WERI-Rb-1 (cell line): ENCODE results near the gene SBF1.

Source experiments
- DNase-seq: peaks from one replicate; pipeline ENCODE4 v3.0.0-alpha.2; 2020
- H3K27ac ChIP-seq: fragments of 250-450 bp; sonication (Bioruptor Pico); 2 replicates; pipeline ENCODE4 v1.5.1; 2020; ENCODE audit warnings: mild to moderate bottlenecking, moderate library complexity
- H3K27me3 ChIP-seq: fragments of 250-450 bp; sonication (Bioruptor Pico); 2 replicates; pipeline ENCODE4 v1.5.1; 2021; ENCODE audit warnings: mild to moderate bottlenecking, low read depth, moderate library complexity; ENCODE audit not compliant: insufficient read depth, severe bottlenecking
- H3K36me3 ChIP-seq: fragments of 250-450 bp; sonication (Bioruptor Pico); 2 replicates; pipeline ENCODE4 v1.5.1; 2020; ENCODE audit warnings: mild to moderate bottlenecking, moderate library complexity
- H3K4me3 ChIP-seq: 2 replicates; pipeline ENCODE4 v1.5.1; 2011; ENCODE audit warnings: low read depth, mild to moderate bottlenecking, control low read depth, low read length
- H3K9me3 ChIP-seq: fragments of 250-450 bp; sonication (Bioruptor Pico); 2 replicates; pipeline ENCODE4 v1.5.1; 2021; ENCODE audit warnings: mild to moderate bottlenecking, moderate library complexity; ENCODE audit not compliant: severe bottlenecking
- TF ChIP-seq, protein P1 (sequence below): IDR thresholded peaks from 2 replicates; pipeline ENCODE4 v1.5.1; 2011; ENCODE audit warnings: low read depth, mild to moderate bottlenecking, control low read depth, inconsistent platforms, low read length

SBF1 gene

GRCh38 chr22:50474710-50475651 lies at the start of gene SBF1:
TSS of gene SBF1 (minus strand) at chr22:50475035. CDS start at chr22:50474840, 195 bp downstream.
- Histone ChIP-seq H3K36me3 (peaks cover 3% of the 10 kb centered on the region; the same call in 1 of the 2 replicates), H3K27ac (peak within 1 kb of the TSS; percentile 81), H3K4me3 (peak within 1 kb of the TSS; percentile 53), H3K27me3 (no peaks in the 10 kb centered on the region), H3K9me3 (no peaks in the 10 kb centered on the region)
- peak; percentile 92 for DNase-seq
- TF ChIP-seq, protein P1, sequence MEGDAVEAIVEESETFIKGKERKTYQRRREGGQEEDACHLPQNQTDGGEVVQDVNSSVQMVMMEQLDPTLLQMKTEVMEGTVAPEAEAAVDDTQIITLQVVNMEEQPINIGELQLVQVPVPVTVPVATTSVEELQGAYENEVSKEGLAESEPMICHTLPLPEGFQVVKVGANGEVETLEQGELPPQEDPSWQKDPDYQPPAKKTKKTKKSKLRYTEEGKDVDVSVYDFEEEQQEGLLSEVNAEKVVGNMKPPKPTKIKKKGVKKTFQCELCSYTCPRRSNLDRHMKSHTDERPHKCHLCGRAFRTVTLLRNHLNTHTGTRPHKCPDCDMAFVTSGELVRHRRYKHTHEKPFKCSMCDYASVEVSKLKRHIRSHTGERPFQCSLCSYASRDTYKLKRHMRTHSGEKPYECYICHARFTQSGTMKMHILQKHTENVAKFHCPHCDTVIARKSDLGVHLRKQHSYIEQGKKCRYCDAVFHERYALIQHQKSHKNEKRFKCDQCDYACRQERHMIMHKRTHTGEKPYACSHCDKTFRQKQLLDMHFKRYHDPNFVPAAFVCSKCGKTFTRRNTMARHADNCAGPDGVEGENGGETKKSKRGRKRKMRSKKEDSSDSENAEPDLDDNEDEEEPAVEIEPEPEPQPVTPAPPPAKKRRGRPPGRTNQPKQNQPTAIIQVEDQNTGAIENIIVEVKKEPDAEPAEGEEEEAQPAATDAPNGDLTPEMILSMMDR: no peak

GRCh38 chr22:50523806-50524675 lies 49.2 kb upstream of the SBF1 start:
- Histone ChIP-seq H3K4me3 (peak overlapping the region; percentile 85; the same call in 1 of the 2 replicates), H3K27ac (peak overlapping the region; percentile 92), H3K9me3 (no peaks in the 10 kb centered on the region), H3K27me3 (no peaks in the 10 kb centered on the region), H3K36me3 (peaks cover 56% of the 10 kb centered on the region)
- TF ChIP-seq, protein P1: no peak
- no peak for DNase-seq

GRCh38 chr22:50523458-50523805 lies 48.6 kb upstream of the SBF1 start:
- Histone ChIP-seq H3K27ac (peak overlapping the region; percentile 92), H3K27me3 (no peaks in the 10 kb centered on the region), H3K9me3 (no peaks in the 10 kb centered on the region), H3K36me3 (peaks cover 62% of the 10 kb centered on the region), H3K4me3 (no peak overlapping the region)
- DNase-seq: no peak
- TF ChIP-seq, protein P1: no peak

DNA sequence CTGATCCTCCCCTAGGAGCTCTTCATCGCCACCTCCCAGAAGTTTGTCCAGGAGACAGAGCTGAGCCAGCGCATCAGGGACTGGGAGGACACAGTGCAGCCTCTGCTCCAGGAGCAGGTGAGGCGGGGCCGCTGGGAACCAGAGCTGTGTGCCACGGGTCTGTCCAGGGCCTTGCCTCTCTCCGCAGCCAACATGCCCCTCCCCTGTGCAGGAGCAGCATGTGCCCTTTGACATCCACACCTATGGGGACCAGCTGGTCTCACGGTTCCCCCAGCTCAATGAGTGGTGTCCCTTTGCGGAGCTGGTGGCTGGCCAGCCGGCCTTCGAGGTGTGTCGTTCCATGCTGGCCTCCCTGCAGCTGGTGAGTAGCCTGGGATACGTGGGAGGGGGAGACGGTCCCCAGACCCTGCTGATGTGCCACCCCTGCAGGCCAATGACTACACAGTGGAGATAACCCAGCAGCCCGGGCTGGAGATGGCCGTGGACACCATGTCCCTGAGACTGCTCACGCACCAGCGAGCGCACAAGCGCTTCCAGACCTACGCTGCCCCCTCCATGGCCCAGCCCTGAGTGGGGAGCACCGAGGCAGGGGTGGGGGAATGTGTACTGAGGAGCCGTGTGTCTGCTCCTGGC lies 48.1 kb upstream of the SBF1 start:
- TF ChIP-seq, protein P1: no peak
- H3K27me3 ChIP-seq: no peaks in the 10 kb centered on the region
- DNase-seq: no peak
- peak overlapping the region; percentile 92; the same call in 1 of the 2 replicates for H3K27ac ChIP-seq
- peaks cover 67% of the 10 kb centered on the region for H3K36me3 ChIP-seq
- H3K4me3 ChIP-seq: no peak overlapping the region
- H3K9me3 ChIP-seq: no peaks in the 10 kb centered on the region

- Histone ChIP-seq H3K27ac (no peak overlapping the region), H3K9me3 (no peaks in the 10 kb centered on the region), H3K4me3 (no peak overlapping the region), H3K27me3 (no peaks in the 10 kb centered on the region), H3K36me3 (peaks cover 73% of the 10 kb centered on the region)
- DNase-seq: no peak
- TF ChIP-seq, protein P1: no peak
Measured at GRCh38 chr22:50522208-50522805, 47.5 kb upstream of the SBF1 start.
